IPS-18c (cell line): ENCODE results near the gene DAAM2.
A peak's percentile ranks its signal among the peaks of the same experiment; 100 is the strongest.

Source experiments
- H3K4me3 ChIP-seq: 2 replicates; pipeline ENCODE4 v1.7.0; 2013; ENCODE audit warnings: low read depth, mild to moderate bottlenecking, low read length, moderate library complexity; ENCODE audit not compliant: insufficient read depth
- H3K9me3 ChIP-seq: one replicate; pipeline ENCODE4 v1.6.1; 2013; ENCODE audit warnings: mild to moderate bottlenecking, low read length, moderate library complexity; ENCODE audit not compliant: control insufficient read depth, insufficient read depth

DAAM2 gene

GRCh38 chr6:39777661-39778060 is 14.5 kb upstream of the DAAM2 start:
- H3K4me3 ChIP-seq = no peak overlapping the region
- no peaks in the 10 kb centered on the region for H3K9me3 ChIP-seq

GRCh38 chr6:39778581-39779255 is 13.5 kb upstream of the DAAM2 start:
- Histone ChIP-seq H3K9me3 (no peaks in the 10 kb centered on the region), H3K4me3 (no peak overlapping the region)

- Histone ChIP-seq H3K4me3 (no peak overlapping the region), H3K9me3 (no peaks in the 10 kb centered on the region)
Observed at GRCh38 chr6:39785281-39785680, 6.9 kb upstream of the DAAM2 start.

GRCh38 chr6:39786649-39787048 is 5.5 kb upstream of the DAAM2 start:
- no peaks in the 10 kb centered on the region for H3K9me3 ChIP-seq

GRCh38 chr6:39787322-39787721 is 4.9 kb upstream of the DAAM2 start:
- Histone ChIP-seq H3K4me3 (no peak overlapping the region), H3K9me3 (no peaks in the 10 kb centered on the region)

More at GRCh38 chr6:39786649-39787048, 5.5 kb upstream of the DAAM2 start:
- no peak overlapping the region for H3K4me3 ChIP-seq

- H3K4me3 ChIP-seq = no peak overlapping the region
- no peaks in the 10 kb centered on the region for H3K9me3 ChIP-seq
Observed at GRCh38 chr6:39790772-39791171, 1.4 kb upstream of the DAAM2 start.

- H3K9me3 ChIP-seq = no peaks in the 10 kb centered on the region
- no peak overlapping the region for H3K4me3 ChIP-seq
Observed at GRCh38 chr6:39791311-39791710, 865 bp upstream of the DAAM2 start.

GRCh38 chr6:39792540-39793450 is 619 bp downstream of the DAAM2 start:
- H3K4me3 ChIP-seq = peak overlapping the region; percentile 52

GRCh38 chr6:39793516-39793915 is 1.3 kb downstream of the DAAM2 start:
- Histone ChIP-seq H3K4me3 (no peak overlapping the region), H3K9me3 (no peaks in the 10 kb centered on the region)

More at GRCh38 chr6:39792540-39793450, 619 bp downstream of the DAAM2 start:
- H3K9me3 ChIP-seq = no peaks in the 10 kb centered on the region

GRCh38 chr6:39794231-39794630 is 2.1 kb downstream of the DAAM2 start:
- Histone ChIP-seq H3K4me3 (no peak overlapping the region), H3K9me3 (no peaks in the 10 kb centered on the region)

- H3K4me3 ChIP-seq = no peak overlapping the region
- no peaks in the 10 kb centered on the region for H3K9me3 ChIP-seq
Observed at GRCh38 chr6:39797751-39798150, 5.6 kb downstream of the DAAM2 start.

- H3K9me3 ChIP-seq = no peaks in the 10 kb centered on the region
- no peak overlapping the region for H3K4me3 ChIP-seq
Observed at GRCh38 chr6:39800034-39801032, 8.2 kb downstream of the DAAM2 start.

GRCh38 chr6:39801456-39802251 is 9.5 kb downstream of the DAAM2 start:
- no peaks in the 10 kb centered on the region for H3K9me3 ChIP-seq
- H3K4me3 ChIP-seq = no peak overlapping the region

GRCh38 chr6:39803872-39804271 is 11.7 kb downstream of the DAAM2 start:
- H3K4me3 ChIP-seq = no peak overlapping the region
- H3K9me3 ChIP-seq = no peaks in the 10 kb centered on the region

GRCh38 chr6:39804466-39805065 is 12.4 kb downstream of the DAAM2 start:
- no peaks in the 10 kb centered on the region for H3K9me3 ChIP-seq
- no peak overlapping the region for H3K4me3 ChIP-seq

- no peaks in the 10 kb centered on the region for H3K9me3 ChIP-seq
- H3K4me3 ChIP-seq = no peak overlapping the region
Observed at GRCh38 chr6:39806278-39806677, 14.1 kb downstream of the DAAM2 start.
